CD14-positive monocyte (primary cell): Measurements from ENCODE around the gene RYR3. TPM values are rescaled to one million over a fixed set of nuclear protein-coding genes. Genes with fewer than 3 reads are reported as not detected.

Experiments used
- DNase-seq, 3 donors: peaks; one replicate each; pipeline ENCODE4 v3.0.0-alpha.2; 2011 to 2022
- H2AFZ ChIP-seq: 2 replicates; pipeline ENCODE4 v1.6.0; 2012; ENCODE audit warnings: mild to moderate bottlenecking, low read depth, low read length, inconsistent platforms; ENCODE audit not compliant: insufficient read depth, poor library complexity, severe bottlenecking
- H3K27ac ChIP-seq, 2 donors: 1 replicate in 1 of 2; 2 replicates in 1 of 2; pipeline ENCODE4 v1.5.1; 2012 to 2013; ENCODE audit warnings: low read length in 2 of 2, control low read depth in 1 of 2, inconsistent platforms in 1 of 2, low read depth in 1 of 2, mild to moderate bottlenecking in 1 of 2
- H3K27me3 ChIP-seq, 2 donors: one replicate each; pipeline versions ENCODE4 v1.6.0 to v1.6.1; 2011 to 2013; ENCODE audit warnings: low read length in 2 of 2; ENCODE audit not compliant: control insufficient read depth in 2 of 2, insufficient read depth in 2 of 2
- H3K36me3 ChIP-seq, 2 donors: replicated peaks in 1 of 2; 1 replicate in 1 of 2; 2 replicates in 1 of 2; pipeline versions ENCODE4 v1.5.1 to v1.6.1; 2012 to 2013; ENCODE audit warnings: low read length in 2 of 2, control low read depth in 1 of 2, inconsistent platforms in 1 of 2, mild to moderate bottlenecking in 1 of 2; ENCODE audit not compliant: insufficient read depth in 2 of 2, control insufficient read depth in 1 of 2
- H3K4me1 ChIP-seq, 2 donors: 1 replicate in 1 of 2; 2 replicates in 1 of 2; pipeline versions ENCODE4 v1.5.1 to v1.6.1; 2012 to 2013; ENCODE audit warnings: low read length in 2 of 2, control low read depth in 1 of 2, inconsistent platforms in 1 of 2, mild to moderate bottlenecking in 1 of 2, moderate library complexity in 1 of 2; ENCODE audit not compliant: insufficient read depth in 2 of 2, control insufficient read depth in 1 of 2
- H3K4me2 ChIP-seq: replicated peaks from 2 replicates; pipeline ENCODE3; 2012; ENCODE audit warnings: low read length, moderate library complexity, mild to moderate bottlenecking; ENCODE audit not compliant: poor library complexity, severe bottlenecking; ENCODE audit errors: extremely low read depth
- H3K4me3 ChIP-seq, 3 experiments: fragments of 200-600 bp in 1 of 3; sonication (generic) in 1 of 3; replicated peaks in 1 of 3; 1 replicate in 2 of 3; 2 replicates in 1 of 3; pipeline ENCODE4 v1.5.1; 2011 to 2013; ENCODE audit warnings: low read length in 3 of 3, mild to moderate bottlenecking in 3 of 3, control low read depth in 2 of 3, low read depth in 2 of 3, inconsistent platforms in 1 of 3, moderate library complexity in 1 of 3
- H3K79me2 ChIP-seq: 2 replicates; pipeline ENCODE4 v1.6.0; 2012; ENCODE audit warnings: mild to moderate bottlenecking, control low read depth, inconsistent platforms, low read length, moderate library complexity; ENCODE audit not compliant: insufficient read depth
- H3K9ac ChIP-seq: 2 replicates; pipeline ENCODE4 v1.6.0; 2017; ENCODE audit warnings: low read length, mild to moderate bottlenecking; ENCODE audit not compliant: insufficient read depth, poor library complexity, severe bottlenecking
- H3K9me3 ChIP-seq, 2 donors: replicated peaks in 1 of 2; 1 replicate in 1 of 2; 2 replicates in 1 of 2; pipeline versions ENCODE4 v1.5.1 to v1.6.1; 2012 to 2013; ENCODE audit warnings: low read length in 2 of 2, control low read depth in 1 of 2; ENCODE audit not compliant: control insufficient read depth in 1 of 2, insufficient read depth in 1 of 2
- H4K20me1 ChIP-seq: 2 replicates; pipeline ENCODE4 v1.6.0; 2012; ENCODE audit warnings: mild to moderate bottlenecking, low read length, control low read depth, moderate library complexity; ENCODE audit not compliant: insufficient read depth
- H3K27ac Mint-ChIP-seq, 7 donors: one replicate each; pipeline ENCODE4 v1.8.0; 2020; ENCODE audit warnings: mild to moderate bottlenecking in 7 of 7, mixed read lengths in 7 of 7, moderate library complexity in 6 of 7, inconsistent platforms in 2 of 7
- H3K27me3 Mint-ChIP-seq, 3 donors: one replicate each; pipeline ENCODE4 v1.8.0; 2021 to 2022; ENCODE audit warnings: low read depth in 3 of 3, mild to moderate bottlenecking in 3 of 3, mixed read lengths in 3 of 3, moderate library complexity in 3 of 3, inconsistent platforms in 1 of 3
- H3K36me3 Mint-ChIP-seq, 2 donors: one replicate each; pipeline ENCODE4 v1.8.0; 2020; ENCODE audit warnings: mixed read lengths in 2 of 2, inconsistent platforms in 1 of 2, mild to moderate bottlenecking in 1 of 2
- H3K4me1 Mint-ChIP-seq: one replicate; pipeline ENCODE4 v1.8.0; 2020; ENCODE audit warnings: mild to moderate bottlenecking, mixed read lengths
- H3K4me3 Mint-ChIP-seq, 2 donors: one replicate each; pipeline ENCODE4 v1.8.0; 2020; ENCODE audit warnings: mild to moderate bottlenecking in 2 of 2, mixed read lengths in 2 of 2, moderate library complexity in 1 of 2
- H3K9me3 Mint-ChIP-seq, 7 donors: one replicate each; pipeline ENCODE4 v1.8.0; 2020 to 2022; ENCODE audit warnings: mixed read lengths in 7 of 7, mild to moderate bottlenecking in 6 of 7, moderate library complexity in 6 of 7, inconsistent platforms in 2 of 7
- WGBS: methylation state at CpG from one replicate; pipeline ENCODE4 v1.1.5; 2013; ENCODE audit warnings: missing lambda C conversion rate; ENCODE audit not compliant: insufficient coverage; 5-methylcytosine and 5-hydroxymethylcytosine counted together
- intact Hi-C, 2 donors: fragments of 100-400 bp; cut with micrococcal nuclease; formaldehyde crosslinking; loops; one replicate each; pipeline versions ENCODE4 v1.15.0 to v1.15.1; 2023
- polyA plus RNA-seq, 3 donors: library from polyadenylated mRNA; depleted of rRNA in 1 of 3; unstranded in 2 of 3; stranded (reverse) in 1 of 3; fragments of 300-500 nt in 2 of 3; fragments of >200 nt in 1 of 3; fragmentation: Illumina TruSeq in 2 of 3; gene quantifications; 1 replicate in 2 of 3; 2 replicates in 1 of 3; pipeline ENCODE4 v1.2.3, GENCODE V29; 2012 to 2021
- TF ChIP-seq, protein P1 (sequence below): fragments of 200-600 bp; IDR thresholded peaks from one replicate; pipeline ENCODE4 v1.8.0; 2022; ENCODE audit warnings: antibody characterized with exemption, mild to moderate bottlenecking

Gene RYR3
- polyA plus RNA-seq, 3 donors: not detected

DNA sequence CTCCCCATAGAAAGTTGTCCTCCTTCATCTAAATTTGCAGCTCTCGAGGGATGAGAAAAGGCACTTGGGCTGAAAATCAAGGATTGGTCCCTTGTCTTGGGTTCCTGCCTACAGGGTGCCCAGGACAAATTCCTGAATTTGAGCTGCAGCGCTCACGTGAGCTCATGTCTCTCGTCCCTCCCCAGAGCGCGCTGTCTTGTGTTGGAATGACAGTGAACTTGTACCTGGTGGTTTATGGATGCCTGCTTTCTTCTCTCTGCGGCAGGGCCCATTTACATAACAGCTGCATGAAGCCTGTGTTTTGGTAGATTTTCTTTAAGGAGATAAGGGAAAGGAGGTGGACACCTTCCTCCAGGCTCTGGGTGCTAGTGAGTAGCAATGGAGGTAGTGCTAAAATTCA lies 4.3 kb downstream of the RYR3 start:
- Mint-ChIP-seq H3K4me3 (no peak overlapping the region), H3K27ac (no peak overlapping the region), H3K4me1 (no peaks in the 10 kb centered on the region), H3K27me3 (peaks cover 26 to 43% (median 36%) of the 10 kb centered on the region in 3 donors), H3K9me3 (peaks cover 0 to 7% (median 4%) of the 10 kb centered on the region in 7 donors), H3K36me3 (no peaks in the 10 kb centered on the region)
- Histone ChIP-seq H3K27ac (no peak overlapping the region), H3K79me2 (no peaks in the 10 kb centered on the region), H3K9me3 (peaks cover 0 to 3% of the 10 kb centered on the region in 2 donors), H3K4me3 (no peak overlapping the region), H3K27me3 (peaks cover 18 to 34% of the 10 kb centered on the region in 2 donors), H3K9ac (no peak overlapping the region), H3K4me2 (no peak overlapping the region), H2AFZ (no peak overlapping the region), H4K20me1 (no peaks in the 10 kb centered on the region), H3K36me3 (no peaks in the 10 kb centered on the region), H3K4me1 (no peaks in the 10 kb centered on the region)
- no peak for DNase-seq
- 100% methylated on average over 6 of the region's 7 CpGs for WGBS
- intact Hi-C loops: no loop called here
- TF ChIP-seq, protein P1, sequence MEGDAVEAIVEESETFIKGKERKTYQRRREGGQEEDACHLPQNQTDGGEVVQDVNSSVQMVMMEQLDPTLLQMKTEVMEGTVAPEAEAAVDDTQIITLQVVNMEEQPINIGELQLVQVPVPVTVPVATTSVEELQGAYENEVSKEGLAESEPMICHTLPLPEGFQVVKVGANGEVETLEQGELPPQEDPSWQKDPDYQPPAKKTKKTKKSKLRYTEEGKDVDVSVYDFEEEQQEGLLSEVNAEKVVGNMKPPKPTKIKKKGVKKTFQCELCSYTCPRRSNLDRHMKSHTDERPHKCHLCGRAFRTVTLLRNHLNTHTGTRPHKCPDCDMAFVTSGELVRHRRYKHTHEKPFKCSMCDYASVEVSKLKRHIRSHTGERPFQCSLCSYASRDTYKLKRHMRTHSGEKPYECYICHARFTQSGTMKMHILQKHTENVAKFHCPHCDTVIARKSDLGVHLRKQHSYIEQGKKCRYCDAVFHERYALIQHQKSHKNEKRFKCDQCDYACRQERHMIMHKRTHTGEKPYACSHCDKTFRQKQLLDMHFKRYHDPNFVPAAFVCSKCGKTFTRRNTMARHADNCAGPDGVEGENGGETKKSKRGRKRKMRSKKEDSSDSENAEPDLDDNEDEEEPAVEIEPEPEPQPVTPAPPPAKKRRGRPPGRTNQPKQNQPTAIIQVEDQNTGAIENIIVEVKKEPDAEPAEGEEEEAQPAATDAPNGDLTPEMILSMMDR: no peak

DNA sequence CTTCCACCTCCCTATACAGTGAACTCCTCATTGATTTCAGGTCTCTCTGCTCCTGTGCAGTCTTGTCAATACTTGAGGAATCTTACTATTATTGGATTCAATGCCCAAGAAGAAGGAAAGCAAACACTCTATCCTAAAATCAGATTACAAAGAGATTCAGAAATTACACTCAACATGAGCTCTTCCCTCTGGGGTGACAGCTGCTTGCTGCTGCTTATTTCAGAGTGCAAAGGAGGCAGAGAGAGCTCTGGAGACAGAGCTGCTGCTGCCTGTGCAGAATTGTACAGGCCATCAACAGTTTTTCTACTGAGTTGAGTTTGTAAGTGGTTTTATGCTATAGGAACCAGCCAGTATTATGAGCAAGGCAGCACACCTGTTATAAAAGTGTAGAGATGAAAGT lies 7.1 kb downstream of the RYR3 start:
- H3K79me2 ChIP-seq: no peaks in the 10 kb centered on the region
- no peak for DNase-seq
- Mint-ChIP-seq H3K4me3 (no peak overlapping the region), H3K27ac (no peak overlapping the region), H3K27me3 (peaks cover 3 to 18% (median 10%) of the 10 kb centered on the region in 3 donors), H3K36me3 (no peaks in the 10 kb centered on the region), H3K4me1 (no peaks in the 10 kb centered on the region), H3K9me3 (peaks cover 0 to 2% (median 0%) of the 10 kb centered on the region in 7 donors)
- no peak overlapping the region for H2AFZ ChIP-seq
- intact Hi-C loops: no loop called here
- no peaks in the 10 kb centered on the region for H3K4me1 ChIP-seq
- no peaks in the 10 kb centered on the region for H3K9me3 ChIP-seq
- no peak overlapping the region for H3K4me3 ChIP-seq
- no peaks in the 10 kb centered on the region for H4K20me1 ChIP-seq
- no peaks in the 10 kb centered on the region for H3K36me3 ChIP-seq
- no peak overlapping the region for H3K9ac ChIP-seq
- peaks cover 1 to 9% of the 10 kb centered on the region in 2 donors for H3K27me3 ChIP-seq
- no peak overlapping the region for H3K27ac ChIP-seq
- H3K4me2 ChIP-seq: no peak overlapping the region
- TF ChIP-seq, protein P1: no peak
